Smooth muscle cell (in vitro differentiated cells): ENCODE data around the gene SLC4A3. TPM values are rescaled to one million over a fixed set of nuclear protein-coding genes. Genes with fewer than 3 reads are reported as not detected.
A peak's percentile ranks its signal among the peaks of the same experiment; 100 is the strongest.

Experiments
- DNase-seq: peaks from one replicate; lab custom pipeline; 2025; ENCODE audit not compliant: unreplicated experiment; lab: John Stamatoyannopoulos, UW
- H2AFZ ChIP-seq: fragments of 200-600 bp; sonication (generic); 2 replicates; pipeline ENCODE4 v1.6.0; 2016; ENCODE audit warnings: antibody characterized with exemption, low read depth, mild to moderate bottlenecking
- H3F3A ChIP-seq: fragments of 200-600 bp; sonication (generic); 2 replicates; pipeline ENCODE4 v1.6.0; 2017; ENCODE audit warnings: antibody characterized with exemption, low read depth
- H3K27ac ChIP-seq: fragments of 200-600 bp; sonication (generic); 2 replicates; pipeline ENCODE4 v1.5.1; 2016; ENCODE audit warnings: low read depth, mild to moderate bottlenecking
- H3K27me3 ChIP-seq: fragments of 200-600 bp; sonication (generic); 2 replicates; pipeline ENCODE4 v1.6.1; 2016; ENCODE audit warnings: low read depth, mild to moderate bottlenecking
- H3K36me3 ChIP-seq: fragments of 200-600 bp; sonication (generic); 2 replicates; pipeline ENCODE4 v1.5.1; 2016; ENCODE audit warnings: low read depth
- H3K4me1 ChIP-seq: fragments of 200-600 bp; sonication (generic); 2 replicates; pipeline ENCODE4 v1.5.1; 2016; ENCODE audit warnings: low read depth
- H3K4me2 ChIP-seq: fragments of 200-600 bp; sonication (generic); 2 replicates; pipeline ENCODE4 v1.6.0; 2016; ENCODE audit warnings: mild to moderate bottlenecking
- H3K4me3 ChIP-seq: fragments of 200-600 bp; sonication (generic); 2 replicates; pipeline ENCODE4 v1.5.1; 2016; ENCODE audit warnings: mild to moderate bottlenecking
- H3K79me2 ChIP-seq: fragments of 200-600 bp; sonication (generic); 2 replicates; pipeline ENCODE4 v1.6.0; 2016; ENCODE audit warnings: low read depth, mild to moderate bottlenecking
- H3K9ac ChIP-seq: fragments of 200-600 bp; sonication (generic); 2 replicates; pipeline ENCODE4 v1.6.0; 2016; ENCODE audit warnings: low read depth
- H3K9me3 ChIP-seq: fragments of 200-600 bp; sonication (generic); replicated peaks from 2 replicates; pipeline ENCODE4 v1.5.1; 2016; ENCODE audit warnings: low read depth
- H4K20me1 ChIP-seq: fragments of 200-600 bp; sonication (generic); 2 replicates; pipeline ENCODE4 v1.6.0; 2016; ENCODE audit warnings: low read depth
- WGBS: methylation state at CpG from one replicate; pipeline ENCODE4 v1.1.7; 2016; ENCODE audit warnings: low lambda C conversion rate; 5-methylcytosine and 5-hydroxymethylcytosine counted together
- polyA plus RNA-seq: library from polyadenylated mRNA; unstranded; fragments of >200 nt; fragmentation: Nextera tagmentation; extraction: Ambion mirVana; gene quantifications from 2 replicates; pipeline ENCODE4 v1.2.1, GENCODE V29; 2016
- total RNA-seq: library from RNA; depleted of rRNA; stranded (reverse); fragments of >200 nt; gene quantifications from 2 replicates; pipeline ENCODE4 v1.2.3, GENCODE V29; 2014
- TF ChIP-seq, protein P1 (sequence below): fragments of 200-600 bp; sonication (generic); IDR thresholded peaks from 2 replicates; pipeline ENCODE4 v1.5.1; 2017; ENCODE audit warnings: borderline replicate concordance, mild to moderate bottlenecking, antibody characterized with exemption; ENCODE audit not compliant: insufficient read depth, poor library complexity, severe bottlenecking

The SLC4A3 gene
- total and polyA plus RNA-seq, 2 experiments from 2014 or later = 4.9 to 12.1 TPM

GRCh38 chr2:219591091-219591490, 36.3 kb upstream of the SLC4A3 start:
- Histone ChIP-seq H3K36me3 (no peaks in the 10 kb centered on the region), H3F3A (peaks cover 9% of the 10 kb centered on the region), H3K27ac (no peak overlapping the region), H3K4me1 (no peaks in the 10 kb centered on the region), H3K9me3 (no peaks in the 10 kb centered on the region), H3K4me2 (no peak overlapping the region), H3K79me2 (no peaks in the 10 kb centered on the region), H4K20me1 (no peaks in the 10 kb centered on the region), H3K4me3 (no peak overlapping the region), H2AFZ (no peak overlapping the region), H3K27me3 (no peaks in the 10 kb centered on the region), H3K9ac (no peak overlapping the region)
- TF ChIP-seq, protein P1, sequence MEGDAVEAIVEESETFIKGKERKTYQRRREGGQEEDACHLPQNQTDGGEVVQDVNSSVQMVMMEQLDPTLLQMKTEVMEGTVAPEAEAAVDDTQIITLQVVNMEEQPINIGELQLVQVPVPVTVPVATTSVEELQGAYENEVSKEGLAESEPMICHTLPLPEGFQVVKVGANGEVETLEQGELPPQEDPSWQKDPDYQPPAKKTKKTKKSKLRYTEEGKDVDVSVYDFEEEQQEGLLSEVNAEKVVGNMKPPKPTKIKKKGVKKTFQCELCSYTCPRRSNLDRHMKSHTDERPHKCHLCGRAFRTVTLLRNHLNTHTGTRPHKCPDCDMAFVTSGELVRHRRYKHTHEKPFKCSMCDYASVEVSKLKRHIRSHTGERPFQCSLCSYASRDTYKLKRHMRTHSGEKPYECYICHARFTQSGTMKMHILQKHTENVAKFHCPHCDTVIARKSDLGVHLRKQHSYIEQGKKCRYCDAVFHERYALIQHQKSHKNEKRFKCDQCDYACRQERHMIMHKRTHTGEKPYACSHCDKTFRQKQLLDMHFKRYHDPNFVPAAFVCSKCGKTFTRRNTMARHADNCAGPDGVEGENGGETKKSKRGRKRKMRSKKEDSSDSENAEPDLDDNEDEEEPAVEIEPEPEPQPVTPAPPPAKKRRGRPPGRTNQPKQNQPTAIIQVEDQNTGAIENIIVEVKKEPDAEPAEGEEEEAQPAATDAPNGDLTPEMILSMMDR = no peak
- DNase-seq = no peak
- 64% methylated on average over 4 of the region's 4 CpGs for WGBS

DNA sequence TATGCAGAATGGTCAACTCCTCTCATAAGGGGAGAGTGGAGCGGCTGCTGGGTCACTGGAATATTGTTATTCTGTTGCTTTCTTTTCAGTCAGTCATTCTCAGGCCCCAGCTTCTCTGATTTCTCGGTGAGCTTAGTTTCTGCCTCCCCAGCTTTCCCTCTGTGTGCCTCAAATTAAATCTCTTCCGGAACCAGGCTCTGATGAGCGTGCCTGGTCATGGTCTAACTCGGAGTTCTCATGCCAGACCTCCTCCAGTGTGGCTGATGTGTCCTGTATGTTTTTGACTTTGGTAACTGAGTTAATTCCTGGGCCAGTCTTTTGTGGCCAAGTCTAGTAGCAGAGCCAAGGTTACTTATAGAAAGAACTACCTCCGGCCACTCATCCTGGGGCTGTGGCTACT, 34.7 kb upstream of the SLC4A3 start:
- H3F3A ChIP-seq = peaks cover 20% of the 10 kb centered on the region
- peaks cover 6% of the 10 kb centered on the region for H3K4me1 ChIP-seq
- no peaks in the 10 kb centered on the region for H4K20me1 ChIP-seq
- peak overlapping the region; percentile 82 for H2AFZ ChIP-seq
- H3K4me2 ChIP-seq = peak overlapping the region; percentile 3
- no peaks in the 10 kb centered on the region for H3K79me2 ChIP-seq
- no peaks in the 10 kb centered on the region for H3K36me3 ChIP-seq
- no peaks in the 10 kb centered on the region for H3K9me3 ChIP-seq
- H3K4me3 ChIP-seq = no peak overlapping the region
- H3K27me3 ChIP-seq = no peaks in the 10 kb centered on the region
- DNase-seq = no peak
- H3K27ac ChIP-seq = no peak overlapping the region
- WGBS = 66% methylated on average over 6 of the region's 6 CpGs
- TF ChIP-seq, protein P1 = no peak
- H3K9ac ChIP-seq = no peak overlapping the region

- Histone ChIP-seq H3K36me3 (no peaks in the 10 kb centered on the region), H3F3A (peaks cover 20% of the 10 kb centered on the region), H3K9me3 (no peaks in the 10 kb centered on the region), H3K9ac (no peak overlapping the region), H3K27ac (no peak overlapping the region), H3K4me2 (no peak overlapping the region), H3K4me3 (no peak overlapping the region), H2AFZ (no peak overlapping the region), H4K20me1 (no peaks in the 10 kb centered on the region), H3K27me3 (no peaks in the 10 kb centered on the region), H3K79me2 (no peaks in the 10 kb centered on the region), H3K4me1 (peaks cover 6% of the 10 kb centered on the region)
- WGBS = 91% methylated on average over 2 of the region's 2 CpGs
- TF ChIP-seq, protein P1 = no peak
- no peak for DNase-seq
Observed at GRCh38 chr2:219593154-219593553, 34.3 kb upstream of the SLC4A3 start.

GRCh38 chr2:219595256-219595655, 32.2 kb upstream of the SLC4A3 start:
- Histone ChIP-seq H3K79me2 (peaks cover 5% of the 10 kb centered on the region), H3F3A (peaks cover 20% of the 10 kb centered on the region), H3K4me1 (peaks cover 10% of the 10 kb centered on the region), H3K27me3 (no peaks in the 10 kb centered on the region), H3K4me2 (peak overlapping the region; percentile 89), H2AFZ (peak overlapping the region; percentile 87), H3K9ac (no peak overlapping the region), H3K9me3 (no peaks in the 10 kb centered on the region), H3K27ac (peak overlapping the region; percentile 86), H4K20me1 (no peaks in the 10 kb centered on the region), H3K4me3 (no peak overlapping the region), H3K36me3 (no peaks in the 10 kb centered on the region)
- 31% methylated on average over 3 of the region's 3 CpGs for WGBS
- TF ChIP-seq, protein P1 = peak; percentile 9
- DNase-seq = no peak
